GM12874 (cell line): Measurements from ENCODE around the gene OR51L1.

Experiments
- CTCF ChIP-seq: IDR thresholded peaks from 2 replicates; pipeline ENCODE4 v1.5.1; 2011; ENCODE audit warnings: low read depth, mild to moderate bottlenecking, control low read depth, low read length, moderate library complexity; ENCODE audit not compliant: insufficient read depth

The OR51L1 gene

GRCh38 chr11:5021996-5022395, 27.3 kb downstream of the OR51L1 start:
- TF ChIP-seq CTCF, result no peak

- TF ChIP-seq CTCF, result no peak
These were observed 42.0 kb downstream of the OR51L1 start for GRCh38 chr11:5036669-5037068.

GRCh38 chr11:5037926-5038325, 43.3 kb downstream of the OR51L1 start:
- no peak for TF ChIP-seq CTCF

- no peak for TF ChIP-seq CTCF
These were observed 43.7 kb downstream of the OR51L1 start for GRCh38 chr11:5038341-5038740.

- TF ChIP-seq CTCF, result no peak
These were observed 46.2 kb downstream of the OR51L1 start for GRCh38 chr11:5040876-5041275.

- TF ChIP-seq CTCF, result no peak
These were observed 47.4 kb downstream of the OR51L1 start for GRCh38 chr11:5042091-5042490.

GRCh38 chr11:5043380-5043779, 48.7 kb downstream of the OR51L1 start:
- TF ChIP-seq CTCF, result no peak

- TF ChIP-seq CTCF, result no peak
These were observed 51.6 kb downstream of the OR51L1 start, which contains the start of gene OR52J3 for GRCh38 chr11:5046226-5046625. OR52J3 (plus strand) TSS chr11:5046526; CDS start chr11:5046526, 0 bp downstream.
